Prostate gland (tissue), 2 donors: Measurements from ENCODE around the gene ZNF503. TPM values are rescaled to one million over a fixed set of nuclear protein-coding genes. Genes with fewer than 3 reads are reported as not detected.

ENCODE experiments used
- DNase-seq: peaks from one replicate; pipeline ENCODE4 v3.0.0-alpha.2; 2019; ENCODE audit warnings: low spot score
- H3K27ac ChIP-seq, 2 donors: fragments of 200-600 bp; sonication (generic); 2 replicates each; pipeline ENCODE4 v1.5.1; 2017 to 2019
- H3K27me3 ChIP-seq: fragments of 200-600 bp; sonication (generic); replicated peaks from 2 replicates; pipeline ENCODE4 v1.5.1; 2019; ENCODE audit not compliant: insufficient read depth
- H3K36me3 ChIP-seq, 2 donors: fragments of 200-600 bp; sonication (generic); 1 replicate in 1 of 2; 2 replicates in 1 of 2; pipeline versions ENCODE4 v1.5.1 to v1.8.1; 2017 to 2019
- H3K4me1 ChIP-seq: fragments of 200-600 bp; sonication (generic); replicated peaks from 2 replicates; pipeline ENCODE4 v1.5.1; 2019
- H3K4me3 ChIP-seq, 2 donors: fragments of 200-600 bp; sonication (generic); 2 replicates each; pipeline ENCODE4 v1.5.1; 2017 to 2019
- H3K9me3 ChIP-seq: fragments of 200-600 bp; sonication (generic); 2 replicates; pipeline ENCODE4 v1.5.1; 2017
- CTCF ChIP-seq, 4 experiments: fragments of 200-600 bp in 2 of 4; fragments of 450-650 bp in 2 of 4; sonication (generic) in 2 of 4; IDR thresholded peaks; 1 replicate in 3 of 4; 2 replicates in 1 of 4; pipeline ENCODE4 v1.5.1; 2016 to 2019; ENCODE audit warnings: antibody characterized with exemption in 4 of 4, mild to moderate bottlenecking in 2 of 4, moderate library complexity in 2 of 4
- POLR2A ChIP-seq: fragments of 450-650 bp; IDR thresholded peaks from one replicate; pipeline ENCODE4 v1.6.1; 2016; ENCODE audit warnings: antibody characterized with exemption, mild to moderate bottlenecking
- POLR2AphosphoS5 ChIP-seq: sonication (generic); formaldehyde crosslinking; IDR thresholded peaks from one replicate; pipeline ENCODE4 v1.6.1; 2017; ENCODE audit warnings: antibody characterized with exemption
- WGBS: methylation state at CpG from one replicate; pipeline ENCODE4 v1.1.5; 2018; 5-methylcytosine and 5-hydroxymethylcytosine counted together
- intact Hi-C: fragments of 100-400 bp; cut with DNase I; formaldehyde crosslinking; loops from one replicate; pipeline ENCODE4 v1.14.2; 2022
- total RNA-seq, 2 donors: library from RNA; depleted of rRNA; stranded (reverse); fragments of >200 nt; gene quantifications; one replicate each; pipeline ENCODE4 v1.1.0, GENCODE V29; 2016

The ZNF503 gene
- total RNA-seq, 2 donors from 2014 or later: 23.9 to 33.7 TPM

GRCh38 chr10:75422913-75423312, 21.3 kb upstream of the ZNF503 start:
- Histone ChIP-seq H3K9me3 (no peaks in the 10 kb centered on the region), H3K36me3 (no peaks in the 10 kb centered on the region), H3K4me3 (no peak overlapping the region), H3K27ac (no peak overlapping the region), H3K4me1 (no peaks in the 10 kb centered on the region), H3K27me3 (no peaks in the 10 kb centered on the region)
- TF ChIP-seq POLR2A: no peak
- no peak for TF ChIP-seq CTCF (IDR thresholded peaks at IDR 0.05)
- DNase-seq: no peak
- 96% methylated on average over 6 of the region's 6 CpGs for WGBS
- intact Hi-C loops: no loop called here

GRCh38 chr10:75418712-75419111, 17.1 kb upstream of the ZNF503 start:
- Histone ChIP-seq H3K4me3 (no peak overlapping the region), H3K27ac (no peak overlapping the region), H3K9me3 (no peaks in the 10 kb centered on the region), H3K27me3 (no peaks in the 10 kb centered on the region), H3K4me1 (no peaks in the 10 kb centered on the region), H3K36me3 (no peaks in the 10 kb centered on the region)
- TF ChIP-seq POLR2AphosphoS5: no peak
- intact Hi-C loops: no loop called here
- DNase-seq: no peak
- 95% methylated on average over 8 of the region's 8 CpGs for WGBS

GRCh38 chr10:75418293-75418692, 16.7 kb upstream of the ZNF503 start:
- H3K27me3 ChIP-seq: no peaks in the 10 kb centered on the region
- DNase-seq: no peak
- 86% methylated on average over 4 of the region's 4 CpGs for WGBS
- no peaks in the 10 kb centered on the region for H3K4me1 ChIP-seq
- TF ChIP-seq CTCF (IDR thresholded peaks at IDR 0.05) (no peak), POLR2A (no peak), POLR2AphosphoS5 (no peak)
- H3K36me3 ChIP-seq: no peaks in the 10 kb centered on the region
- intact Hi-C loops: no loop called here
- H3K4me3 ChIP-seq: no peak overlapping the region
- no peak overlapping the region for H3K27ac ChIP-seq
- no peaks in the 10 kb centered on the region for H3K9me3 ChIP-seq

- H3K4me3 ChIP-seq: no peak overlapping the region
- no peaks in the 10 kb centered on the region for H3K27me3 ChIP-seq
- no peaks in the 10 kb centered on the region for H3K9me3 ChIP-seq
- H3K27ac ChIP-seq: no peak overlapping the region
- TF ChIP-seq POLR2A (no peak), POLR2AphosphoS5 (no peak), CTCF (IDR thresholded peaks at IDR 0.05) (no peak)
- no peaks in the 10 kb centered on the region for H3K4me1 ChIP-seq
- intact Hi-C loops: no loop called here
- WGBS: 46% methylated on average over 5 of the region's 5 CpGs
- no peaks in the 10 kb centered on the region for H3K36me3 ChIP-seq
- no peak for DNase-seq
These were observed 16.0 kb upstream of the ZNF503 start for GRCh38 chr10:75417522-75417927.

GRCh38 chr10:75414527-75414926, 13.0 kb upstream of the ZNF503 start:
- H3K36me3 ChIP-seq: no peaks in the 10 kb centered on the region
- 100% methylated on average over 1 of the region's 1 CpG for WGBS
- intact Hi-C loops: no loop called here
- no peak overlapping the region for H3K4me3 ChIP-seq
- no peaks in the 10 kb centered on the region for H3K9me3 ChIP-seq
- no peaks in the 10 kb centered on the region for H3K27me3 ChIP-seq
- H3K27ac ChIP-seq: no peak overlapping the region
- no peak for DNase-seq
- TF ChIP-seq POLR2A (no peak), CTCF (IDR thresholded peaks at IDR 0.05) (no peak), POLR2AphosphoS5 (no peak)
- H3K4me1 ChIP-seq: no peaks in the 10 kb centered on the region
